Astrocyte of the spinal cord (primary cell): Measurements from ENCODE around the gene ZNF678.

Experiments
- DNase-seq: peaks from one replicate; pipeline ENCODE4 v3.0.0; 2011; ENCODE audit warnings: low read depth, low spot score
- H3K4me3 ChIP-seq: 2 replicates; pipeline ENCODE4 v1.5.1; 2011; ENCODE audit warnings: low read depth, mild to moderate bottlenecking, low read length, moderate library complexity
- CTCF ChIP-seq: IDR thresholded peaks from 2 replicates; pipeline ENCODE4 v1.5.1; 2012; ENCODE audit warnings: low read depth, mild to moderate bottlenecking, low read length, inconsistent platforms
- in situ Hi-C: cut with HindIII; loops from 2 replicates; pipeline ENCODE4 v1.10.0; 2017; ENCODE audit warnings: low sequenced_read_pairs

ZNF678 gene

DNA sequence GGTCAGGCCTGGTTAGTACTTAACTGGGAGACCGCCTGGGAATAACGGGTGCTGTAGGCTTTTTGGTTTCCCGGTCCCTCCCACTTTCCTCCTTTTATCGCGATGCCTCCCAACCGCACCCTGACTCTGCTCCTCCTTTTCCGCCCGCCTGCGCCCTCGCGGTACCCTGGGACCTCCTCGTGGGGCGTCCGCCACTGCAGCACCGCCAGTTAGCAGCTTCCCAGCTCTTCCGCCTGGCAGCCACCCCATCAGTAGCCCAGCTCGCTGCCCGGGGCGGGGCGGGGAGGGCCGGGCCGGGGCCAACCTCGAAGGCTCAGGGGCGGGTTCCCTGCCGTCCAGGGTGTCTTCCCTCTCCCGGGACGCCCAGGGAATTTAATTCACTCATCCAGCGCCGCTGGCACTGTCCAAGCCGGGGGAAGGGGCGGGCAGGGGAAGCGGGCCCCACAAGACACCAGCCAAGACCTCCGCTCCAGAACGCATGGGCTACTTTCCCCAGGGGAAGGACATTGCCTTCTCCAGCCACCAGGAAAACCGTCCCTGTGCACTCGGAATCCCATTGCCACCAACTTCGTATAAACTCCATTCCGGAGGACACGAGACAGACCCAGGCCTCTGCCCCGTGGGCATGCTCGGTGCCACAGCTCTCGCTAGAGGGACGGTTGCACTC is 2.0 kb upstream of the ZNF678 start:
- H3K4me3 ChIP-seq, result no peak overlapping the region
- TF ChIP-seq CTCF, result no peak
- in situ Hi-C loops, result no loop called here
- no peak for DNase-seq

DNA sequence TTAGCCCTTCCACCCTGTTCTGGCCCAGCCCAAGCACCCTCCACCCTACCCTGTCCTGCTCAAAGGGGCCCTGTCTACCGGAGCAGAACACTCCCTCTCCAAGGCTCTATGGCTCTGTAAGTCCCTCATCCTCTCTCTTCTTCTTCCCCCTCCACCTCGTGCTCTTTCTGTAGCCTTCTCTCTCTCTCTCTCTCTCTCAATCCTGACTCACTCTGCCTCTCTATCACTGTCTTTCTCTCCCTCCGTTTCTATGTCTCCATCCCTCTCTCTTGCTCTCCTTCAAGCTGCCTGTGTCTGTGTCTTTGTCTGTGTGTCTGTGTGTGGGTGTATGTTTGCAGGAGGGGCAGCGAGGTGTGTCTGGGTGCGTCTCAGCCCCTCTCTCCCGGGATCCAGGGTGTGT is 1.3 kb upstream of the ZNF678 start:
- DNase-seq, result no peak
- no peak overlapping the region for H3K4me3 ChIP-seq
- TF ChIP-seq CTCF, result no peak
- in situ Hi-C loops, result no loop called here

- H3K4me3 ChIP-seq, result peak overlapping the region; percentile 84
- no peak for TF ChIP-seq CTCF
- DNase-seq, result no peak
- in situ Hi-C loops, result no loop called here
Measured at GRCh38 chr1:227562933-227563323, 428 bp upstream of the ZNF678 start.

DNA sequence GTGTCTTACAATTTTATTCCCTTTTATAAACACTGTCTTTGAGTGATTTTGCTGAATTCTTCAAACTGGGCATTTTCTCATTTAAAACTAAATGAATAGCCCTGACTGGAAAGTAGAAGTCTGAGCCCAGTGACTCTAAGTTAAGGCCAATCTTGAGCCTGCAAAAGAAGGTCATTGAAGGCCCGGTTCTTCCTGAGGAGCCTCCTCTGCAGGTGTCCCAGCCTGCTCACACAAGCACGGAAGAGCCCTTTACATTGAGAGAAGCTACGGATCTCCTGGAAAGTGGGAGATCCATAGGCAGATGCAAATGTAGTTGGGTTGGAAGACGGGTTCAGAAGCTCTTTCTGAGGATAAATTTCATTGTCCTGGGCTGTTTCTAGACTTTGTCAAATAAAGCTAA is 3.9 kb downstream of the ZNF678 start:
- in situ Hi-C loops, result no loop called here
- DNase-seq, result no peak
- no peak for TF ChIP-seq CTCF
- H3K4me3 ChIP-seq, result no peak overlapping the region

GRCh38 chr1:227568593-227568992 is 5.2 kb downstream of the ZNF678 start:
- H3K4me3 ChIP-seq, result no peak overlapping the region
- in situ Hi-C loops, result no loop called here
- TF ChIP-seq CTCF, result no peak
- DNase-seq, result no peak

GRCh38 chr1:227572752-227573151 is 9.4 kb downstream of the ZNF678 start:
- TF ChIP-seq CTCF, result no peak
- in situ Hi-C loops, result no loop called here
- no peak for DNase-seq
- H3K4me3 ChIP-seq, result no peak overlapping the region
